OCI-M2 (cell line): ENCODE data around the gene RXYLT1.
"Not testable (repeated sequence)": the region's sequence is repeated elsewhere in the genome, so short reads cannot be mapped to it uniquely, and the experiment has no call there.

Experiments
- DNase-seq: peaks from one replicate; lab custom pipeline; 2025; ENCODE audit not compliant: unreplicated experiment; lab: John Stamatoyannopoulos, UW

RXYLT1 gene

GRCh38 chr12:63842750-63843149 is 63.0 kb downstream of the RXYLT1 start:
- not testable (repeated sequence) for DNase-seq

DNA sequence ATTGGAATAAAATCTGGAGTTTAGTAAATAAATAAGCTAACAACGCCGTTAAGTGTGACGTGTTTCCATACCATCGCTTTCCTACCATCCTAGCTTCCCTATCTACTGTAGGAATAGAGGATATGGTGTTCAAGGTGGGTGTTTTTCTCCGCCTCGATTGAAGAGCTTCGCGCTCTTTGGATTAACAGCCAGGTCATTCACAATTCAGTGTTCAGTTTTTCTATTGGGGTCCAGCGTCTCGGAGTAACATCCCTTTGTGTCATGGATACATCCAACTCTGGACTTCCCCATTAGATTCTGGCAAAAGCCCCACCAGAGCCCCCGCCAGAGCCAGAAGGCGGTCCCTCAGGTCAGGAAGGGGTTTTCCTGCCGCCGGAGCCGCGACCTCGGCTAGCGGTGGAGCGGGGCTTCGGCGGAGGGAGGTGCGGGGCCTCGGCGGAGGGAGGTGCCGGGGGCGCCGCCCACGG is 63.6 kb downstream of the RXYLT1 start:
- no peak for DNase-seq

GRCh38 chr12:63843721-63844390 is 64.1 kb downstream of the RXYLT1 start:
- peak; percentile 60 for DNase-seq

DNA sequence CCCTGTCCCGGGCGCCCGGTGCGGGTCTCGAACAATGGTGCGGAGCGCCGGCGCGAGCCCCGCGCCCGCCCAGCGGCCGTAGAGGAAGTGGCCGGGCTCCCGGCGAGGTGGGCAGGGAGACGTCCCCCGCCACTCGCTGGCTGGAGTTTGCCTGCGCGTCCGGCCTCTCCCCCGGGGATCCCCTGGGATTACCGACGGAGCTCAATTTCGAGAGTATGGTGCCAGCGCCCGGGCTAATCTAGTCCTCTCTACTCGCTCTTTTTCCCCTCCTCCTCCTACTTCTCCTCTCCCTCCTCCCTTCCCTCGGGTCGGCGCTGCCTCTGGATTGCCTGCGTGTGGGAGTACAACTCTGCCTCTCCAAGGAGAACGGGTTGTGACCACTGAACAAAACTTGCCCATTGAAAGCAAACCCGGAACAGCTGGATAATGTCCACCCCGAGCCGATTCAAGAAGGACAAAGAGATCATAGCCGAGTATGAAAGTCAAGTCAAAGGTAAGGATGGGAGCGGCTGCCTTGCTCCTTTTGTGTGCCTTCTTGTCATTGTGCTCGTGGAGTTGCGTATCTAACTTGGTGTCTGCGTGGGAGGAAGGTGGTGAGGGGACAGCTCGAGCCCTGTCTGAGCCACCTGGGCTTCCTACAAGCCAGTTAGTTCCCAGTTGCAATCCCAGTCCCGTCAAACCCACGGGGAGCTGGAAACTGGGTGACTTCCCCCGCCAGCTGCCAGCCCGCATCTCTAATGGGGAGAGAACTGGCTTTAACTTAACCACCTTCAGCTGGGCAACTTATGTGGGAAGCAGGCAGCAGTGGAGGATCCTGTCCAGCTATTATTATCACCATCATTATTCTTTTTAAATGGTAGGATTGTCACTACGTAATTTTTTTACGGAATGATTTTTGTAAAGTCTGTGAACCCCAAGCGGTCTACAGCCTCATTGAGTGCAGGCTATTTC is 65.0 kb downstream of the RXYLT1 start, which contains the start of gene SRGAP1:
SRGAP1 (plus strand) TSS at position 310 of the 951 bp plus-strand sequence; CDS start at position 427, 117 bp downstream.
- DNase-seq, result peak; percentile 12

- no peak for DNase-seq
Measured at GRCh38 chr12:63845726-63846125, 66.0 kb downstream of the RXYLT1 start.

DNA sequence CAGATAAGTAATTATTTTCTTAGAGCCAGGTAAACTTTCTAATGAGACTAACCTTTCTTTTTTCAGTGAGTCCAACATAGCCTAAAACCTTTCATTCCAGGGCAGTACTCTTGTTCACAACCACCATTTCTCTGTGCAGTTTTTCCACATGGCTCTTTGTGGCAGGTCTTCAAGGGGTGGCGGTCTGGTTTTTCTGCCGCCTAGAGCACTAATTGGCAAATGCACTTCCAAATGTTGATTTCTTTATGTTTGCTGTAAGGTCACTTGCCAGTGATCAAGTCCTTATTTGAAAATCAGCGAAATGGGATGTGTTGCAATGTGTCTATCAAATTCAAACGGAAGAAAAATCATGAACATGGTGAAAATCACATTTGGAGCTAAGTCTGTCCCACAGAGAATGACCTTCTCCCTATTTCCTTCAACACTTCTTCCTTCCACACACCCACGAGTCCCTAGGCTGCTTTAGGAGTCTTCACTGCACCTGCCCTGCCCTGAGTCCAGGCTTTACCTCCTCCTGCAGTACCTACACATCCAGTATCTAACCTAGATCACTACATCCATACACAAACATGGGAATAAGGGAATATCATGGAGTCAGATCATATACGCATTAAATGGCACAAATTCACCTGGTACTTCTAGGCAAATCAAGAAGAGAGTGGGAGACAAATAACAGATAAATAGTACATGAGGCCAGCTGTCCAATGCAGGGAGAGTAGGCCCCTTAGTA is 66.7 kb downstream of the RXYLT1 start:
- no peak for DNase-seq

DNA sequence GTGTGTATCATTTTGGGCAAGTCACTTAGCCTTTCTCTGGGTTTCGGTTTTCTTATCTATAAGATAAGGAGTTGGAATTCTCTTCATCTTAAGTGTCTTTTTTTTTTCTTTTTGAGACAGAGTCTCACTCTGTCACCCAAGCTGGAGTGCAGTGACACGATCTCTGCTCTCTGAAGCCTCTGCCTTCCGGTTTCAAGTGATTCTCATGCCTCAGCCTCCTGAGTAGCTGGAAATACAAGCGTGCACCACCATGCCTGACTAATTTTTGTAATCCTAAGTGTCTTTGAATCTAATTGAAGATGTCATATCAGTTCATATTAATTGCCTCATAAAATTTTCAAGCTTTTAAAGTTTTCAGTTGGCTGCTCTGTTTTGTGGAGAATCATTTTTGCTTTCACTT is 68.7 kb downstream of the RXYLT1 start:
- DNase-seq, result no peak

- DNase-seq, result no peak
Measured at GRCh38 chr12:63849106-63849620, 69.5 kb downstream of the RXYLT1 start.

GRCh38 chr12:63849641-63850040 is 69.9 kb downstream of the RXYLT1 start:
- no peak for DNase-seq

DNA sequence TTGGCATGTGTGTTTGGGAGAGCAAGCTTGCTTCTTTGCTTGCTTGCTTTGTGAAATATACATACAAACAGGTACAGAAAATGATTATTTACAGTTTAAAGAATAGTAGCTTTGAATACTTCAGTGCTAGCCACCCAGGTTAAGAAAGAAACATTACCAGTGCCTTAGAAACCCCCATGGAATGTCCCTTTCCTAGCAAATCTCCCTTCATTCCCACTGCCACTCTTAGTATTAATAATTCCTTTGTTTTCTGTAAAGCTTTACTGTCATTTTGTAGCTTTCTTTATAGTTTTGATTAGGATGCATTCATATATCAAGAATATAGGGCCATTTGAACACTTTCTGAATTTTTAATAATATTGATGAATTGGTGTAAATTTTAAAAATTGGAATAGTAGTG is 74.3 kb downstream of the RXYLT1 start:
- no peak for DNase-seq

DNA sequence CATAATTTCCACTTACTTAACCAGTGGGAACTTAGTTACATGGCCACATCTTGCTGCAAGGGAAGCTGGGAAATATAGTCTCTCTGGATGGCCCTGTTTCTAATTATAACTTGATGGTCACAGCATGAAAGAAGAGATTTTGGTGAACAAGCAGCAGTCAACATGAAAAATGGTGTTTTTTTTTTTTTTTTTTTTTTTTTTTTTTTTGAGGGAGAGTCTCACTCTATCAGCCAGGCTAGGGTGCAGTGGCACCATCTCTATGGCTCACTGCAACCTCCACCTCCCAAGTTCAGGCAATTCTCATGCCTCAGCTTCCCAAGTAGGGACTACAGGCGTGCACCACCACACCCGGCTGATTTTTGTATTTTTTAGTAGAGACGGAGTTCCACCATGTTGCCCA is 75.6 kb downstream of the RXYLT1 start:
- DNase-seq, result no peak

GRCh38 chr12:63857771-63858670 is 78.3 kb downstream of the RXYLT1 start:
- no peak for DNase-seq
